ENCODE results near the gene C3orf18. TPM values are rescaled to one million over a fixed set of nuclear protein-coding genes. Genes with fewer than 3 reads are reported as not detected.

The C3orf18 gene
- total and polyA plus RNA-seq, 9 of the 15 experiments (the other 6 are each of a cell fraction or from before 2014, with no cell fraction given): 0.01 to 2.3 (median 0.94) TPM

GRCh38 chr3:50530001-50530970 is 37.3 kb downstream of the C3orf18 start (continued):
- TF ChIP-seq ZNF395 (CRISPR knock-in tag; IDR thresholded peaks at IDR 0.05) (no peak), PTBP1 (IDR thresholded peaks at IDR 0.05; ENCODE audit: low read depth, low read length) (no peak), HEY1 (CRISPR knock-in tag; IDR thresholded peaks at IDR 0.05; ENCODE audit: borderline replicate concordance) (no peak), BCOR (IDR thresholded peaks at IDR 0.05) (no peak), KAT2B (IDR thresholded peaks at IDR 0.05; ENCODE audit: low read depth, low read length) (no peak), BRCA1 (IDR thresholded peaks at IDR 0.05) (no peak), BRCA1 (CRISPR knock-in tag; IDR thresholded peaks at IDR 0.05) (no peak)

- no peaks in the 10 kb centered on the region for H3K9me3 ChIP-seq (replicated peaks; ENCODE audit: control insufficient read depth, insufficient read depth, low read depth, low read length)
- DNase-seq (ENCODE audit: extremely low read depth in 1 of 4, low spot score in 3 of 4): peak; percentile 86 to 90 (median 88)
- H3K79me2 ChIP-seq (ENCODE audit: control insufficient read depth, insufficient read depth, low read length): no peaks in the 10 kb centered on the region
- no peaks in the 10 kb centered on the region for H3K27me3 ChIP-seq (ENCODE audit: control insufficient read depth in 2 of 2, insufficient read depth in 2 of 2, low read length in 2 of 2)
- in situ Hi-C loops (cut with MboI) (no loop called here), intact Hi-C loops (cut with micrococcal nuclease) (no loop called here)
- POLR2A ChIA-PET: no interaction called here
- no peaks in the 10 kb centered on the region for H3K36me3 ChIP-seq (ENCODE audit: control insufficient read depth, insufficient read depth, low read length)
- H3K4me3 ChIP-seq: no peak overlapping the region
- ATAC-seq: peak; percentile 97
- peak; percentile 86 for FAIRE-seq
- CTCF ChIA-PET (ENCODE audit: low intra/inter-chr PET ratio): no interaction called here
- 5% methylated on average over 6 of the region's 6 CpGs for WGBS (ENCODE audit: insufficient coverage, low coverage, missing lambda C conversion rate)
- BruUV-seq (replicated peaks): no TSS peak
- peak overlapping the region in 1 of 2 experiments; percentile 50; a peak in 1 of 4 replicates for H3K9ac ChIP-seq (ENCODE audit: insufficient read depth in 1 of 2, low read depth in 2 of 2, low read length in 2 of 2)
- H4K20me1 ChIP-seq (replicated peaks; ENCODE audit: control insufficient read depth, insufficient read depth, low read length): no peaks in the 10 kb centered on the region
- 0 out of 2 replicates have a peak overlapping the region, but pooled peaks have one; percentile 58 for H2AFZ ChIP-seq (ENCODE audit: low read depth, low read length)
- no peak overlapping the region for H3K27ac ChIP-seq (ENCODE audit: extremely low read depth, low read depth, low read length)
- peaks cover 0 to 23% of the 10 kb centered on the region in 2 experiments; a peak in 3 of 5 replicates for H3K4me1 ChIP-seq (replicated peaks in 1 of 2; ENCODE audit: control insufficient read depth in 2 of 2, insufficient read depth in 2 of 2, low read length in 2 of 2)
- H3K4me2 ChIP-seq (ENCODE audit: insufficient read depth, low read length): no peak overlapping the region
- no peaks in the 10 kb centered on the region for H3K9me1 ChIP-seq (ENCODE audit: control insufficient read depth, insufficient read depth, low read length)
- TF ChIP-seq XRCC5 (IDR thresholded peaks at IDR 0.05; ENCODE audit: low read depth, low read length) (peak; percentile 72; the same call in 1 of the 2 replicates), GTF2B (IDR thresholded peaks at IDR 0.05; ENCODE audit: extremely low read depth, insufficient read length) (no peak), NCOA2 (IDR thresholded peaks at IDR 0.05; ENCODE audit: partially characterized antibody in 2 of 2) (no peak), L3MBTL2 (IDR thresholded peaks at IDR 0.05) (peak; percentile 64), ZNF589 (CRISPR knock-in tag; IDR thresholded peaks at IDR 0.05; ENCODE audit: low read depth) (0 out of 2 replicates have a peak, but pooled peaks have one; percentile 38), HNRNPUL1 (IDR thresholded peaks at IDR 0.05; ENCODE audit: low read length) (no peak), ZNF347 (CRISPR knock-in tag; IDR thresholded peaks at IDR 0.05; ENCODE audit: low read depth) (no peak), BCL6 (CRISPR knock-in tag; IDR thresholded peaks at IDR 0.05) (no peak)
Observed at GRCh38 chr3:50525987-50526386, 41.6 kb downstream of the C3orf18 start.
